ENCODE results near the gene SMARCD1. TPM values are rescaled to one million over a fixed set of nuclear protein-coding genes. Genes with fewer than 3 reads are reported as not detected.

The SMARCD1 gene
- total RNA-seq, 1 donor from 2014 or later = 108 TPM

DNA sequence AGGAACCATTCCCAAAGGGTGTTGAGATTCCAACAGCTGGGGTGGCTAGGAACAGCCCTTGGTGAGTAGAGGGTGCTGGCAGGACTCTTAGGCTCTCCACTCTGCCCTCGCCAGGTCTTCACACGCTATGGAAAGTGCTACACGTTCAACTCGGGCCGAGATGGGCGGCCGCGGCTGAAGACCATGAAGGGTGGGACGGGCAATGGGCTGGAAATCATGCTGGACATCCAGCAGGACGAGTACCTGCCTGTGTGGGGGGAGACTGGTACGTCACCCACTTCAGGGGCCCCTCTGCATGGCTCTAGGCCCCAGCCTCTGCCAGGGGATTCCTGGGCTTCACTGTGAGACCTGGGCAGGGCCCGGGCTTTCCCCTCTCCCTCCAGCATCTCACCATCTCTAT, 8.0 kb upstream of the SMARCD1 start:
- POLR2A ChIA-PET = interaction anchor here (1.1 kb wide), 1 partner anchor 11 kb away, joined by 3 read pairs; no protein-coding TSS in a partner anchor
- intact Hi-C loops (cut with micrococcal nuclease) = loop anchor here (10.0 kb wide), 1 partner anchor 558 kb away; no protein-coding TSS in a partner anchor
- no peak overlapping the region for H3K27ac Mint-ChIP-seq
- peaks cover 13% of the 10 kb centered on the region for H3K27me3 Mint-ChIP-seq
- no peaks in the 10 kb centered on the region for H3K4me1 Mint-ChIP-seq
- no peak for TF ChIP-seq CTCF (IDR thresholded peaks at IDR 0.05)
- DNase-seq (no peak), ATAC-seq (ENCODE audit: low read depth) (no peak)
- CTCF ChIA-PET = interaction anchor here (1.0 to 1.8 kb wide), 7 partner anchors 8 to 102 kb away, joined by 3 to 11 read pairs (median 7); partner anchors contain the start of genes CERS5 and SMARCD1
- no peak overlapping the region for H3K4me3 Mint-ChIP-seq
- no peaks in the 10 kb centered on the region for H3K36me3 Mint-ChIP-seq (ENCODE audit: low read depth)
- H3K9me3 Mint-ChIP-seq = no peaks in the 10 kb centered on the region

DNA sequence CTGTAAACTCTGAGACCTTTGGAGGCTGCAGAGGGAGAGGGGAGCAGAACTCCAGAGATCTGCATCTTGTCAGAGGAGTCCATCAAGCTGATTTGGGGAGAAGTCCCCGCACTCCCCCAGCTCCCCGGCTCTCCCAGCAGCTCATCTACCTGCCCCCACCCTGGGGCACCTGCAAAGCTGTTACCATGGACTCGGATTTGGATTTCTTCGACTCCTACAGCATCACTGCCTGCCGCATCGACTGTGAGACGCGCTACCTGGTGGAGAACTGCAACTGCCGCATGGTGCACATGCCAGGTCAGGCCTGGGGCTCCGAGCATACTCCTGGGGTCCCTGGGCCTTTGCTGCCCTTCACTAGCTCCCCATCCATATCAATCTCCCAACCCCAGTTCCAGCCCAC, 6.9 kb upstream of the SMARCD1 start:
- Mint-ChIP-seq H3K27ac (no peak overlapping the region), H3K36me3 (ENCODE audit: low read depth) (no peaks in the 10 kb centered on the region), H3K27me3 (peaks cover 7% of the 10 kb centered on the region), H3K4me1 (no peaks in the 10 kb centered on the region), H3K9me3 (no peaks in the 10 kb centered on the region), H3K4me3 (no peak overlapping the region)
- CTCF ChIA-PET = interaction anchor here (0.9 to 1.0 kb wide), 2 partner anchors 12 to 98 kb away, joined by 3 read pairs; no protein-coding TSS in a partner anchor
- TF ChIP-seq CTCF (IDR thresholded peaks at IDR 0.05) = no peak
- POLR2A ChIA-PET = no interaction called here
- ATAC-seq (ENCODE audit: low read depth) (no peak), DNase-seq (no peak)
- intact Hi-C loops (cut with micrococcal nuclease) = loop anchor here (10.0 kb wide), 1 partner anchor 557 kb away; no protein-coding TSS in a partner anchor

DNA sequence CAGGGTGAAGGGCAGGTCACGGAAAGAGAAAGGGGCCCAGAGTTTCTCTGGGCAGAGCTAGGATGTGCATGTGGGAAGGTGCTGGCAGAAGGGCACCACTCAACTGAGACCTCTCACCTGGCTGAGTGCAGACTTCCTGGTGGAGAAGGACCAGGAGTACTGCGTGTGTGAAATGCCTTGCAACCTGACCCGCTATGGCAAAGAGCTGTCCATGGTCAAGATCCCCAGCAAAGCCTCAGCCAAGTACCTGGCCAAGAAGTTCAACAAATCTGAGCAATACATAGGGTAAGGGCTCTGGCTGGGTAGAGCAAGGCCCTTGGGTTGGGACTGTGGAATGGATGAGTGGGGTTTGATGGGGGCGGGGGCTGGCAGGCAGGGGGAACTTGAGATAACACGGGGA, 5.4 kb upstream of the SMARCD1 start:
- intact Hi-C loops (cut with micrococcal nuclease) = loop anchor here (10.0 kb wide), 1 partner anchor 555 kb away; no protein-coding TSS in a partner anchor
- ATAC-seq (ENCODE audit: low read depth) = no peak
- peaks cover 1% of the 10 kb centered on the region for H3K36me3 Mint-ChIP-seq (ENCODE audit: low read depth)
- H3K4me3 Mint-ChIP-seq = no peak overlapping the region
- ChIA-PET CTCF (interaction anchor here (1.0 to 1.1 kb wide), 2 partner anchors 9 to 98 kb away, joined by 3 to 6 read pairs; no protein-coding TSS in a partner anchor), POLR2A (no interaction called here)
- peaks cover 5% of the 10 kb centered on the region for H3K27me3 Mint-ChIP-seq
- no peak overlapping the region for H3K27ac Mint-ChIP-seq
- H3K9me3 Mint-ChIP-seq = no peaks in the 10 kb centered on the region
- DNase-seq = no peak
- H3K4me1 Mint-ChIP-seq = peaks cover 6% of the 10 kb centered on the region
- TF ChIP-seq CTCF (IDR thresholded peaks at IDR 0.05) = no peak

DNA sequence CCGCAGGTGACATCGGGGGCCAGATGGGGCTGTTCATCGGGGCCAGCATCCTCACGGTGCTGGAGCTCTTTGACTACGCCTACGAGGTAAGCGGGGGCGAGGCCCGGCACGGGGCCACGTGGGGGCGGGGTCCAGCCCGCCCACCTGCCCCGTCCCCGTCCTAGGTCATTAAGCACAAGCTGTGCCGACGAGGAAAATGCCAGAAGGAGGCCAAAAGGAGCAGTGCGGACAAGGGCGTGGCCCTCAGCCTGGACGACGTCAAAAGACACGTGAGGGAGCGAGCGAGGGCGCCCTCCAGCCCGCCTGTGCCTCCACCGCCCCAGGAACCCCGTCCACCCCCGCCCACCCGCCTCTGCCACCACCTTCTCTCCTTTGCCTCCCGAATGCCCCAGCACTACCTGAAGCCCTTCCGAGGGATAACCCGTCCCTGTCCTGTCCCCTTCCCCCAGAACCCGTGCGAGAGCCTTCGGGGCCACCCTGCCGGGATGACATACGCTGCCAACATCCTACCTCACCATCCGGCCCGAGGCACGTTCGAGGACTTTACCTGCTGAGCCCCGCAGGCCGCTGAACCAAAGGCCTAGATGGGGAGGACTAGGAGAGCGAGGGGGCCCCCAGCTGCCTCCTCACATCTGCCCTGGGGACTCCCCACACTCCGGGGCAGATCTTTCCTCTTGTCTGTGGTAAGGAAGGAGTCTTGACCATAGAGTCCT, 3.9 kb upstream of the SMARCD1 start:
- intact Hi-C loops (cut with micrococcal nuclease) = no loop called here
- Mint-ChIP-seq H3K27me3 (peaks cover 5% of the 10 kb centered on the region), H3K36me3 (ENCODE audit: low read depth) (peaks cover 6% of the 10 kb centered on the region), H3K27ac (no peak overlapping the region), H3K9me3 (no peaks in the 10 kb centered on the region), H3K4me3 (no peak overlapping the region), H3K4me1 (peaks cover 16% of the 10 kb centered on the region)
- TF ChIP-seq CTCF (IDR thresholded peaks at IDR 0.05) = no peak
- POLR2A ChIA-PET = no interaction called here
- CTCF ChIA-PET = no interaction called here
- ATAC-seq (ENCODE audit: low read depth) (no peak), DNase-seq (no peak)

DNA sequence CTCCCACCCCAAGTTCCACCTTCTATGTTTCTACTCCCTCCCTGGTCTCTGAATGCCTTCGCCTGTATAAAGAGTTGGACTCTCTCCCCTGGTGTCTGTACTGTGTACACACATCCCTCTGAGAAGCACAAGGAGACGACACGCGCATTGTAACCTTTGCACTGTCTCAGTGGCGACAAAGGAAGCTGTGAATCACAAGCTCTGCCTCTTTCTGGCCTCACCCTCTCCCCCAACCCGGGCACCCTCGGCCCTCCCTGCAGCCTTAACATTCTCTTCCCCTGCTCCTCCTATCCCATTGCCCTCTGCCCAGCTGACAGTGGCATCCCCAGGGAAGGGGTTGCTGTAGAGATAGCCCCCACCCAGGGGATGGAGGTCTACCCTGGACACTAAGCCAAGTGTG, 2.5 kb upstream of the SMARCD1 start:
- ATAC-seq (ENCODE audit: low read depth) = no peak
- CTCF ChIA-PET = interaction anchor here (1.7 to 2.7 kb wide), 2 partner anchors 8 to 29 kb away, joined by 8 read pairs; partner anchors contain the start of gene COX14
- POLR2A ChIA-PET = interaction anchor here (0.8 kb wide), 1 partner anchor 84 kb away, joined by 3 read pairs; the partner anchor contains the start of gene CERS5
- no peak overlapping the region for H3K27ac Mint-ChIP-seq
- intact Hi-C loops (cut with micrococcal nuclease) = no loop called here
- peaks cover 23% of the 10 kb centered on the region for H3K4me1 Mint-ChIP-seq
- no peak for TF ChIP-seq CTCF (IDR thresholded peaks at IDR 0.05)
- H3K27me3 Mint-ChIP-seq = peaks cover 2% of the 10 kb centered on the region
- H3K9me3 Mint-ChIP-seq = no peaks in the 10 kb centered on the region
- peaks cover 20% of the 10 kb centered on the region for H3K36me3 Mint-ChIP-seq (ENCODE audit: low read depth)
- DNase-seq = no peak
- no peak overlapping the region for H3K4me3 Mint-ChIP-seq
